ENCODE measurements around the gene TPSG1. TPM values are rescaled to one million over a fixed set of nuclear protein-coding genes. Genes with fewer than 3 reads are reported as not detected.

Gene TPSG1
- total and polyA plus RNA-seq, 12 donors: 0.06 to 0.37 TPM; not detected in 10

- TF ChIP-seq CTCF (IDR thresholded peaks at IDR 0.05): no peak
- no peak overlapping the region for H3K27ac ChIP-seq
- DNase-seq: no peak
- peaks cover 0 to 49% (median 33%) of the 10 kb centered on the region in 7 donors for H3K27me3 ChIP-seq
- no peak for ATAC-seq
- intact Hi-C loops (cut with DNase I): no loop called here
- H3K9me3 ChIP-seq: no peaks in the 10 kb centered on the region
- H3K4me1 ChIP-seq: peaks cover 0 to 7% (median 0%) of the 10 kb centered on the region in 9 donors
- no peaks in the 10 kb centered on the region for H3K36me3 ChIP-seq
- WGBS, 2 donors: 83 to 84% methylated on average over 13 of the region's 13 CpGs
- H3K4me3 ChIP-seq: no peak overlapping the region
Measured at GRCh38 chr16:1172651-1173050, 52.4 kb downstream of the TPSG1 start.

- no peak for DNase-seq
- Histone ChIP-seq H3K27me3 (peaks cover 0 to 42% (median 26%) of the 10 kb centered on the region in 7 donors), H3K4me1 (peaks cover 0 to 7% (median 0%) of the 10 kb centered on the region in 9 donors), H3K27ac (no peak overlapping the region), H3K9me3 (no peaks in the 10 kb centered on the region), H3K36me3 (no peaks in the 10 kb centered on the region), H3K4me3 (no peak overlapping the region)
- no peak for TF ChIP-seq CTCF (IDR thresholded peaks at IDR 0.05)
- WGBS, 2 donors: 86 to 87% methylated on average over 36 of the region's 36 CpGs
- intact Hi-C loops (cut with DNase I): no loop called here
- no peak for ATAC-seq
Measured at GRCh38 chr16:1171854-1172428, 53.1 kb downstream of the TPSG1 start.

Other genes starting within 250 kb of the TPSG1 start
- 1 to 10 TPM in 5 of 10 donors, under 1 TPM in 5; 0.35 to 2.3 (median 0.97) TPM for gene SOX8, start 243.5 kb downstream of the TPSG1 start, total RNA-seq
- gene SOX8, start 243.5 kb downstream of the TPSG1 start, polyA plus RNA-seq: 1 to 10 TPM in 1 of 2 donors, under 1 TPM in 1; 0.97 to 2.0 TPM
- gene SSTR5, start 152.5 kb downstream of the TPSG1 start, total RNA-seq: 10 to 100 TPM in 3 of 10 donors, 1 to 10 TPM in 7; 2.1 to 32.0 (median 6.5) TPM
- 1 to 10 TPM in 1 of 2 donors, under 1 TPM in 1; 0.39 to 1.4 TPM for gene SSTR5, start 152.5 kb downstream of the TPSG1 start, polyA plus RNA-seq
- under 1 TPM in 1 of 10 donors, not detected in 9; 0.15 TPM for gene C1QTNF8, start 129.0 kb downstream of the TPSG1 start, total RNA-seq
- gene C1QTNF8, start 129.0 kb downstream of the TPSG1 start, polyA plus RNA-seq: not detected
- gene CACNA1H, start 72.2 kb downstream of the TPSG1 start, total RNA-seq: 1 to 10 TPM; 1.7 to 6.0 (median 2.2) TPM
- gene CACNA1H, start 72.2 kb downstream of the TPSG1 start, polyA plus RNA-seq: 1 to 10 TPM; 7.1 to 8.7 TPM
- 1 to 10 TPM in 7 of 10 donors, under 1 TPM in 3; 0.33 to 5.2 (median 1.8) TPM for gene TPSB2, start 4.9 kb upstream of the TPSG1 start, total RNA-seq
- 1 to 10 TPM; 1.7 to 6.4 TPM for gene TPSB2, start 4.9 kb upstream of the TPSG1 start, polyA plus RNA-seq
- gene TPSAB1, start 15.4 kb upstream of the TPSG1 start, total RNA-seq: 10 to 100 TPM in 1 of 10 donors, 1 to 10 TPM in 7, under 1 TPM in 2; 0.53 to 11.4 (median 2.2) TPM
- 1 to 10 TPM; 1.5 to 5.8 TPM for gene TPSAB1, start 15.4 kb upstream of the TPSG1 start, polyA plus RNA-seq
- under 1 TPM in 3 of 10 donors, not detected in 7; 0.28 to 0.44 (median 0.33) TPM for gene TPSD1, start 30.8 kb upstream of the TPSG1 start, total RNA-seq
- under 1 TPM; 0.12 to 0.51 TPM for gene TPSD1, start 30.8 kb upstream of the TPSG1 start, polyA plus RNA-seq
- gene UBE2I, start 84.4 kb upstream of the TPSG1 start, total RNA-seq: 10 to 100 TPM; 70.6 to 99.8 (median 84.6) TPM
- 10 to 100 TPM; 63.1 to 76.4 TPM for gene UBE2I, start 84.4 kb upstream of the TPSG1 start, polyA plus RNA-seq
- gene BAIAP3, start 108.4 kb upstream of the TPSG1 start, total RNA-seq: 1 to 10 TPM in 9 of 10 donors, under 1 TPM in 1; 0.37 to 3.8 (median 2.0) TPM
- 1 to 10 TPM; 1.4 to 6.8 TPM for gene BAIAP3, start 108.4 kb upstream of the TPSG1 start, polyA plus RNA-seq
- gene TSR3, start 126.6 kb upstream of the TPSG1 start, total RNA-seq: 10 to 100 TPM; 41.5 to 63.6 (median 56.0) TPM
- 10 to 100 TPM; 43.7 to 83.4 TPM for gene TSR3, start 126.6 kb upstream of the TPSG1 start, polyA plus RNA-seq
- gene GNPTG, start 126.7 kb upstream of the TPSG1 start, total RNA-seq: 10 to 100 TPM; 24.8 to 43.4 (median 29.9) TPM
- 10 to 100 TPM; 44.5 to 56.3 TPM for gene GNPTG, start 126.7 kb upstream of the TPSG1 start, polyA plus RNA-seq
- gene UNKL, start 189.4 kb upstream of the TPSG1 start, total RNA-seq: 10 to 100 TPM in 7 of 10 donors, 1 to 10 TPM in 3; 6.8 to 20.4 (median 11.4) TPM
- gene UNKL, start 189.4 kb upstream of the TPSG1 start, polyA plus RNA-seq: 10 to 100 TPM in 1 of 2 donors, 1 to 10 TPM in 1; 3.3 to 11.6 TPM
- gene UQCC4, start 195.5 kb upstream of the TPSG1 start, total RNA-seq: 10 to 100 TPM in 9 of 10 donors, 1 to 10 TPM in 1; 7.8 to 14.9 (median 12.5) TPM
- gene UQCC4, start 195.5 kb upstream of the TPSG1 start, polyA plus RNA-seq: 10 to 100 TPM in 1 of 2 donors, 1 to 10 TPM in 1; 9.0 to 30.5 TPM
- gene PERCC1, start 205.8 kb upstream of the TPSG1 start, total RNA-seq: under 1 TPM in 4 of 10 donors, not detected in 6; 0.32 to 0.61 (median 0.47) TPM
- gene PERCC1, start 205.8 kb upstream of the TPSG1 start, polyA plus RNA-seq: under 1 TPM; 0.04 to 0.59 TPM
- 1 to 10 TPM in 4 of 10 donors, under 1 TPM in 6; 0.17 to 2.7 (median 0.75) TPM for gene CCDC154, start 219.3 kb upstream of the TPSG1 start, total RNA-seq
- gene CCDC154, start 219.3 kb upstream of the TPSG1 start, polyA plus RNA-seq: 1 to 10 TPM in 1 of 2 donors, under 1 TPM in 1; 0.49 to 5.9 TPM
- 10 to 100 TPM; 29.9 to 60.1 (median 35.1) TPM for gene CLCN7, start 249.8 kb upstream of the TPSG1 start, total RNA-seq
- gene CLCN7, start 249.8 kb upstream of the TPSG1 start, polyA plus RNA-seq: 10 to 100 TPM; 29.5 to 60.6 TPM